Loucy (cell line): Measurements from ENCODE around the gene PRXL2B.

ENCODE experiments used
- H2AFZ ChIP-seq: fragments of 200-600 bp; sonication (generic); 2 replicates; pipeline ENCODE4 v1.6.0; 2016; ENCODE audit warnings: antibody characterized with exemption, mild to moderate bottlenecking, low read length, moderate library complexity
- H3F3A ChIP-seq: fragments of 200-600 bp; 2 replicates; pipeline ENCODE4 v1.6.0; 2016; ENCODE audit warnings: antibody characterized with exemption, low read depth, mild to moderate bottlenecking
- H3K27me3 ChIP-seq: fragments of 200-600 bp; sonication (generic); 2 replicates; pipeline ENCODE4 v1.6.1; 2014; ENCODE audit warnings: low read length, mild to moderate bottlenecking; ENCODE audit not compliant: insufficient read depth, poor library complexity, severe bottlenecking
- H3K36me3 ChIP-seq: fragments of 200-600 bp; sonication (generic); 2 replicates; pipeline ENCODE4 v1.6.1; 2016; ENCODE audit warnings: low read length; ENCODE audit not compliant: insufficient read depth
- H3K4me1 ChIP-seq: fragments of 200-600 bp; sonication (generic); 2 replicates; pipeline ENCODE4 v1.5.1; 2014; ENCODE audit warnings: low read length, mild to moderate bottlenecking; ENCODE audit not compliant: insufficient read depth, poor library complexity, severe bottlenecking
- H3K4me2 ChIP-seq: fragments of 200-600 bp; sonication (generic); 2 replicates; pipeline ENCODE4 v1.6.0; 2014; ENCODE audit warnings: antibody characterized with exemption, low read length, low read depth, mild to moderate bottlenecking; ENCODE audit not compliant: poor library complexity, severe bottlenecking
- H3K4me3 ChIP-seq: fragments of 200-600 bp; sonication (generic); 2 replicates; pipeline ENCODE4 v1.5.1; 2014; ENCODE audit warnings: low read length, mild to moderate bottlenecking, mixed read lengths; ENCODE audit not compliant: poor library complexity, severe bottlenecking
- H3K79me2 ChIP-seq: fragments of 200-600 bp; sonication (generic); 2 replicates; pipeline ENCODE4 v1.6.1; 2014; ENCODE audit warnings: low read length; ENCODE audit not compliant: insufficient read depth
- H3K9ac ChIP-seq: fragments of 200-600 bp; sonication (generic); 2 replicates; pipeline ENCODE4 v1.6.0; 2014; ENCODE audit warnings: mild to moderate bottlenecking, low read depth, low read length, moderate library complexity; ENCODE audit not compliant: poor library complexity, severe bottlenecking
- H3K9me2 ChIP-seq: fragments of 200-600 bp; sonication (generic); replicated peaks from 2 replicates; pipeline ENCODE4 v1.6.1; 2016; ENCODE audit warnings: low read depth, low read length, mixed read lengths
- H3K9me3 ChIP-seq: fragments of 200-600 bp; sonication (generic); 2 replicates; pipeline ENCODE4 v1.6.1; 2014; ENCODE audit warnings: mild to moderate bottlenecking, antibody characterized with exemption, low read length, low read depth; ENCODE audit not compliant: insufficient read depth
- H4K20me1 ChIP-seq: fragments of 200-600 bp; sonication (generic); 2 replicates; pipeline ENCODE4 v1.6.0; 2014; ENCODE audit warnings: antibody characterized with exemption, low read length, mild to moderate bottlenecking; ENCODE audit not compliant: insufficient read depth, poor library complexity, severe bottlenecking
- CTCF ChIP-seq: fragments of 200-600 bp; sonication (generic); conservative IDR thresholded peaks from 2 replicates; pipeline ENCODE4 v1.5.1; 2014; ENCODE audit warnings: mild to moderate bottlenecking, antibody characterized with exemption, low read length
- EZH2phosphoT487 ChIP-seq: fragments of 200-600 bp; IDR thresholded peaks from 2 replicates; pipeline ENCODE4 v1.6.1; 2018; ENCODE audit warnings: antibody characterized with exemption, mild to moderate bottlenecking, moderate library complexity, borderline replicate concordance

Gene PRXL2B

GRCh38 chr1:2628933-2629626, 42.5 kb downstream of the PRXL2B start:
- H3F3A ChIP-seq, result no peaks in the 10 kb centered on the region
- H3K4me2 ChIP-seq, result no peak overlapping the region
- TF ChIP-seq EZH2phosphoT487, result no peak
- no peak for TF ChIP-seq CTCF
- no peaks in the 10 kb centered on the region for H3K36me3 ChIP-seq
- H3K4me3 ChIP-seq, result no peak overlapping the region
- peaks cover 16% of the 10 kb centered on the region; the same call in 1 of the 2 replicates for H3K9me3 ChIP-seq
- no peaks in the 10 kb centered on the region for H4K20me1 ChIP-seq
- no peak overlapping the region for H2AFZ ChIP-seq
- H3K9ac ChIP-seq, result no peak overlapping the region
- no peaks in the 10 kb centered on the region for H3K9me2 ChIP-seq
- H3K27me3 ChIP-seq, result no peaks in the 10 kb centered on the region
- H3K79me2 ChIP-seq, result no peaks in the 10 kb centered on the region
- no peaks in the 10 kb centered on the region for H3K4me1 ChIP-seq

GRCh38 chr1:2629627-2630497, 43.3 kb downstream of the PRXL2B start:
- no peaks in the 10 kb centered on the region for H3K27me3 ChIP-seq
- H3F3A ChIP-seq, result no peaks in the 10 kb centered on the region
- peaks cover 16% of the 10 kb centered on the region; the same call in 1 of the 2 replicates for H3K9me3 ChIP-seq
- no peak overlapping the region for H2AFZ ChIP-seq
- H3K79me2 ChIP-seq, result no peaks in the 10 kb centered on the region
- H3K4me2 ChIP-seq, result no peak overlapping the region
- no peaks in the 10 kb centered on the region for H3K36me3 ChIP-seq
- H3K9ac ChIP-seq, result no peak overlapping the region
- TF ChIP-seq EZH2phosphoT487 (no peak), CTCF (no peak)
- no peaks in the 10 kb centered on the region for H3K9me2 ChIP-seq
- H4K20me1 ChIP-seq, result no peaks in the 10 kb centered on the region
- no peak overlapping the region for H3K4me3 ChIP-seq
- no peaks in the 10 kb centered on the region for H3K4me1 ChIP-seq

DNA sequence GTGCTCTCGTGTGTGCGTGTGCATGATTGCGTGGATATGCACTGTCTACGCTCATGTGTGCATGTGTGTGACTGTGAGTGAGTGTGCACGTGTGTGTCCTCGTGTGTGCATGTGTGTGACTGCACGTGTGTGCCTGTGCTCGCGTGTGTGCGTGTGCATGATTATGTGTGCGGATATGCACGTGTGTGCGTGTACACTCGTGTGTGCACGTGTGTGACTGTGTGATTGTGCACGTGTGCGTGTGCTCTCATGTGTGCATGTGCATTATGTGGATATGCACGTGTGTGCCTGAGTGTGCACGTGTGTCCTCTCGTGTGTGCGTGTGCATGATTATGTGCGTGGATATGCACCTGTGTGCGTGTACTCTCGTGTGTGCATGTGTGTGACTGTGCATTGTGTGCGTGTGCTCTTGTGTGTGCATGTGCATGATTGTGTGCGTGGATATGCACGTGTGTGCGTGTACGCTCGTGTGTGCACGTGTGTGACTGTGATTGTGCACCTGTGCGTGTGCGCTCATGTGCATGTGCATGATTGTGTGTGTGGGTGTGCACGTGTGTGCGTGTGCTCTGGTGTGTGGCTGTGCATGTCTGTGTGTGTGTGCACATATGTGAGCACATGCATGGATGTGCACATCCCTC, 44.0 kb downstream of the PRXL2B start:
- no peaks in the 10 kb centered on the region for H3K27me3 ChIP-seq
- H3K79me2 ChIP-seq, result no peaks in the 10 kb centered on the region
- no peak for TF ChIP-seq EZH2phosphoT487
- TF ChIP-seq CTCF, result no peak
- no peak overlapping the region for H2AFZ ChIP-seq
- H3K36me3 ChIP-seq, result no peaks in the 10 kb centered on the region
- no peak overlapping the region for H3K4me3 ChIP-seq
- H3K4me2 ChIP-seq, result no peak overlapping the region
- H3K9me3 ChIP-seq, result peaks cover 16% of the 10 kb centered on the region; the same call in 1 of the 2 replicates
- H4K20me1 ChIP-seq, result no peaks in the 10 kb centered on the region
- H3K9me2 ChIP-seq, result no peaks in the 10 kb centered on the region
- H3K4me1 ChIP-seq, result no peaks in the 10 kb centered on the region
- H3K9ac ChIP-seq, result no peak overlapping the region
- no peaks in the 10 kb centered on the region for H3F3A ChIP-seq
